ENCODE data around the gene PPP2R5C.

Gene PPP2R5C

DNA sequence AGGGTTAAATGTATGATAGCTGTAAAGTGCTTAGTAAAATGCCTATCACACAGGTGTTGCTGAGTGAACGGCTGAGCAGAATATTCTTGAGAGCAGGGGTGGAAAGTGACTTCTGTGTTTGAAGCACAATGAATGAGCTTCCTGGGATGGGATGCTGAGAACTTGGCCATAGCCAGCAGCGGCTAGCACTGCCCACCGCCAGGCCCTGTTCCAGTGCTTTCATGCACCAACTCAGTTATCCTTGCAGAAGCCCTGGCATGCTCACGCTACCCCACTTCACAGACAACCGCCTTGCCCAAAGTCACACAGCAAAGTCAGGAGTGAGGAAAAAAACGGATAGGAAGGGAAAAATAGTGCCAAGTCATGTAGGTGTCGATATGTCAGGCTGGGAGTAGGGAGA lies 213.7 kb downstream of the PPP2R5C start:
- no peak for DNase-seq

Measured in NCI-H2081 treated with DMSO at 0.1 percent for 48 hours (cell line).